Brain microvascular endothelial cell (primary cell): Measurements from ENCODE around the gene GMDS.
"Not testable (repeated sequence)": the region's sequence is repeated elsewhere in the genome, so short reads cannot be mapped to it uniquely, and the experiment has no call there.

Source experiments
- DNase-seq: peaks from one replicate; pipeline ENCODE4 v3.0.0-alpha.2; 2020
- H3K27ac ChIP-seq: fragments of 250-450 bp; sonication (Bioruptor Pico); 2 replicates; pipeline ENCODE4 v1.5.1; 2020; ENCODE audit warnings: mild to moderate bottlenecking, moderate library complexity
- H3K27me3 ChIP-seq: fragments of 250-450 bp; sonication (Bioruptor Pico); replicated peaks from 2 replicates; pipeline ENCODE4 v1.5.1; 2020; ENCODE audit warnings: mild to moderate bottlenecking
- H3K36me3 ChIP-seq: fragments of 250-450 bp; sonication (Bioruptor Pico); replicated peaks from 2 replicates; pipeline ENCODE4 v1.5.1; 2020; ENCODE audit warnings: mild to moderate bottlenecking
- H3K4me3 ChIP-seq: 2 replicates; pipeline ENCODE4 v1.5.1; 2011; ENCODE audit warnings: low read depth, mild to moderate bottlenecking, control low read depth, low read length, moderate library complexity
- in situ Hi-C: cut with HindIII; loops from 2 replicates; pipeline ENCODE4 v1.10.0; 2017; ENCODE audit warnings: low sequenced_read_pairs, low pct_ligation_motif_present
- TF ChIP-seq, protein P1 (sequence below): IDR thresholded peaks from 2 replicates; pipeline ENCODE4 v1.5.1; 2011; ENCODE audit warnings: low read depth, mild to moderate bottlenecking, moderate library complexity, low read length, control low read depth, inconsistent platforms; ENCODE audit errors: missing control alignments

GMDS gene

DNA sequence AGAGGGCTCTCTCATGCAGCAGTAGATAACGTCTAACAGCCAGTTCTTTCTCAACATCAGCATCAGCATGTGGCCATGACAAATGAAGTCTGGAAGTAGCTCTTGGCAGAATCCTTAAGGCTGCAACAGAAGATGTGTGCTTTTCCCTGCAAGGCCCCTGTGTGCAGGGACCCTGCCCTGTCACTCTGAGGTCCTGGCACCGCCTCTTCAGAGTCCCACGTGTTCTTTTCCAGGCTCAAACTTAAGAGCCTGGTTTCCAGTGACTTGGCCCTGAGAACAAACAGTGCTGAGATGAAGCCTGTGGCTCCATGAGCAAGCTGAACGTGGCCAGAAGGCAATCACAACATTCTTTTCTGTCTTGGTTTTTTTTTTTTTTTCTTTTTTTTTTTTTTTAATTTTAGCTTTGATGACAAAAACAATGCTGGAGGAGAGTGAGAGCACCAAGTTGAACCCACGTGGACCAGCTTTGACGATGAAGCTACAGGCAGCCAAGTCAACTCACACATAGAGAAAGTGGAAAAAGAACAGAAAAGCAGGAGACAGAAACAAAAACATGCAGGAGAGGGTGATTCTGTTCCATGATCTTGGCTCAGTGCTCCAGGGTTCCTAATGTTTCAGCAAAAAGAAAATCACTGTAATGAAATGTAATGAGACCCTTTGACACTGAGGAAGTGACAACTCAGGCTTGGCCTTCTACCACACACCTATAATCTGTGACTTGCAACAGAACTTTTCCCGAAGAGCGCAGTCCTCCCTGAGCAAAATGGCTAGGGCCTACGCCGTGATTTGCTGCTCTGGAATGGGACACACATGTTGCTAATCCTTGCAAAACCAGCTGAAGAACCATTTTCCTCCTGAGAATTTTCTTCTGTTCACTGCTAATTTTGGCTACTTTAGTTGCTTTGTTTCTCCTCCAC, 549.6 kb downstream of the GMDS start:
- DNase-seq = no peak
- no peaks in the 10 kb centered on the region for H3K36me3 ChIP-seq
- in situ Hi-C loops = no loop called here
- H3K27ac ChIP-seq = no peak overlapping the region
- H3K4me3 ChIP-seq = no peak overlapping the region
- no peaks in the 10 kb centered on the region for H3K27me3 ChIP-seq
- TF ChIP-seq, protein P1, sequence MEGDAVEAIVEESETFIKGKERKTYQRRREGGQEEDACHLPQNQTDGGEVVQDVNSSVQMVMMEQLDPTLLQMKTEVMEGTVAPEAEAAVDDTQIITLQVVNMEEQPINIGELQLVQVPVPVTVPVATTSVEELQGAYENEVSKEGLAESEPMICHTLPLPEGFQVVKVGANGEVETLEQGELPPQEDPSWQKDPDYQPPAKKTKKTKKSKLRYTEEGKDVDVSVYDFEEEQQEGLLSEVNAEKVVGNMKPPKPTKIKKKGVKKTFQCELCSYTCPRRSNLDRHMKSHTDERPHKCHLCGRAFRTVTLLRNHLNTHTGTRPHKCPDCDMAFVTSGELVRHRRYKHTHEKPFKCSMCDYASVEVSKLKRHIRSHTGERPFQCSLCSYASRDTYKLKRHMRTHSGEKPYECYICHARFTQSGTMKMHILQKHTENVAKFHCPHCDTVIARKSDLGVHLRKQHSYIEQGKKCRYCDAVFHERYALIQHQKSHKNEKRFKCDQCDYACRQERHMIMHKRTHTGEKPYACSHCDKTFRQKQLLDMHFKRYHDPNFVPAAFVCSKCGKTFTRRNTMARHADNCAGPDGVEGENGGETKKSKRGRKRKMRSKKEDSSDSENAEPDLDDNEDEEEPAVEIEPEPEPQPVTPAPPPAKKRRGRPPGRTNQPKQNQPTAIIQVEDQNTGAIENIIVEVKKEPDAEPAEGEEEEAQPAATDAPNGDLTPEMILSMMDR = no peak

DNA sequence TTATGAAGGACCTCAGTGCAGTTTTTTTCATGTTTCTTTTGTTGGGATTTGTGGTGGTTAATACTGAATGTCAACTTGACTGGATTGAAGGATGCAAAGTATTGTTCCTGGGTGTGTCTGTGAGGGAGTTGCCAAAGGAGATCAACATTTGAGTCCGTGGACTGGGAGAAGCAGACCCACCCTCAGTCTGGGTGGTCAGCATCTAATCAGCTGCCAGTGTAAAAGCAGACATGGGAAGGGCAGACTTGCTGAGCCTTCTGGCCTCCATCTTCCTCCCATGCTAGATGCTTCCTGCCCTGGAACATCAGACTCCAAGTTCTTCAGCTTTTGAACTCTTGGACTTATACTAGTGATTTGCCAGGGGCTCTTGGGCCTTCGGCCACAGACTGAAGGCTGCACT, 553.6 kb downstream of the GMDS start:
- H3K4me3 ChIP-seq, H3K27ac ChIP-seq, H3K36me3 ChIP-seq, H3K27me3 ChIP-seq, DNase-seq, in situ Hi-C loops: not testable (repeated sequence)

DNA sequence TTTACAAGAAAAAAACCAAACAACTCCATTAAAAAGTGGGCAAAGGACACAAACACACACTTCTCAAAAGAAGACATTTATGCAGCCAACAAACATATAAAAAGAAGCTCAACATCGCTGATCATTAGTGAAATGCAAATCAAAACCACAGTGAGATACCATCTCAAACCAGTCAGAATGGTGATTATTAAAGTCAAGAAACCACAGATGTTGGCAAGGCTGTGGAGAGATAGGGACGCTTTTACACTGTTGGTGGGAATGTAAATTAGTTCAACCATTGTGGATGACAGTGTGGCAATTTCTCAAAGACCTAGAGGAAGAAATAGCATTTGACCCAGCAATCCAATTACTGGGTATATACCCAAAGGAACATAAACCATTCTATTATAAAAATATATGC, 554.7 kb downstream of the GMDS start:
- in situ Hi-C loops, DNase-seq, H3K4me3 ChIP-seq, H3K36me3 ChIP-seq, H3K27me3 ChIP-seq, H3K27ac ChIP-seq: not testable (repeated sequence)

DNA sequence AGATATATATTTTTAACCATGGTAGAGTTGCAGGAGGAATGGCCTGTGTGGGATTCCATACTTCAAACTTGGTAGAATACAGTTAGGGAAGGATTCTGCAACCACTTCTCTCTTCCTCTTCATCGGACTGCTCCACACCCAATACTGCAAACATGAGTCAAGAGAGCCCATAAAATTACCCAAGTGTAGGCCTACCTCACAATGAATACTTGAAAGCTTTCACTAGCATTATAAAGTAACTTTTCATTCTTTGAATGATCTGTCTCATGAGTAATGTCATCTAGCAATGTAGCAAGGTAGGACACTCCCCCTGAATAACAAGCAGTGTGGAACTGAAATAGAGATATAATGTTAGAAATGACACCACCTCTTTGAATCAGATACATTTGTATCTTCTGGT, 556.3 kb downstream of the GMDS start:
- Histone ChIP-seq H3K27ac (no peak overlapping the region), H3K27me3 (no peaks in the 10 kb centered on the region), H3K4me3 (no peak overlapping the region), H3K36me3 (no peaks in the 10 kb centered on the region)
- DNase-seq = no peak
- in situ Hi-C loops = no loop called here
- TF ChIP-seq, protein P1 = no peak

DNA sequence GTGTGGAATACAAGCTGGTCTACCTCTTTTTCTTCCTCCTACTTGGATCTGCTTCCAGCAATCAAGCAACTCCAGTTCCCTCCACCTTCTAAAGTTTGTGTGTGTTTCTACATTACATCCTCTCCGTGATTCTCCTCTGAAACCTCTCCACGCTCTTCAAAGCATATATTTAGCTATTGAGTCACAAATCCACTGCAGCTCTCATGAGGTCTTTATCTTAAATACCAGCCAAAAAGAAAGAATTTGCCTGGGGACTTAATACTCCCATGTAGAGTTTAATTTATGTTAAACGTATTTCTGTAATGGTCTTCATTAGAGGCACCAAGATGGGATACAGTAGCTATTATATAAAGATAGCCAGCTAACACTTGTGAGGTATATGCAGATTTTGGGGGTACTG, 557.0 kb downstream of the GMDS start:
- no peak for DNase-seq
- in situ Hi-C loops = no loop called here
- Histone ChIP-seq H3K36me3 (no peaks in the 10 kb centered on the region), H3K27ac (no peak overlapping the region), H3K27me3 (no peaks in the 10 kb centered on the region), H3K4me3 (no peak overlapping the region)
- TF ChIP-seq, protein P1 = no peak

DNA sequence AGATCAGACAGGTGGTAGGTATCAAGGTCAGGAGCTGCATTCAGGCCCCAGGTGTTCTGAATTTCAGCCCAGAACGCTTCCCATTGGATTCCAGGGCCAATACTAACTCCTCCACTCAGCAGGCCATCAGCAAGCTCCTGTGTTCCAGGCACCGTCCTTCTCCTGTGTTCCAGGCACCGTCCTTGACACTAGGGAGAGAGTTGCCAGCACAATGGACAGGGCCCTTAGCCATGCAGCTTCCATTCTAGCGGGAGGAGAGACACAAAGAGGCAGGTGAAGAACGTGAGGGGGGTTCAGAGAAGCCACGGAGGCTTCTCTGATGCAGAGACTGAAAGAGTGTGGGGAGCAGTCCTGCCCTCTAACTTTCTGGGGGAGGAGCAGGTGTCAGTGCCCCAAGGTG, 558.0 kb downstream of the GMDS start:
- TF ChIP-seq, protein P1 = no peak
- Histone ChIP-seq H3K4me3 (no peak overlapping the region), H3K27ac (no peak overlapping the region), H3K27me3 (no peaks in the 10 kb centered on the region), H3K36me3 (no peaks in the 10 kb centered on the region)
- in situ Hi-C loops = no loop called here
- no peak for DNase-seq
